GM19240 (cell line): Measurements from ENCODE around the gene VTI1B.
A peak's percentile ranks its signal among the peaks of the same experiment; 100 is the strongest.
"Not testable (repeated sequence)": the region's sequence is repeated elsewhere in the genome, so short reads cannot be mapped to it uniquely, and the experiment has no call there.

Experiments used
- DNase-seq: peaks from one replicate; pipeline ENCODE4 v3.0.0; 2011; ENCODE audit warnings: low spot score; ENCODE audit not compliant: insufficient read length

VTI1B gene

GRCh38 chr14:67674480-67675218, at the start of gene VTI1B:
TSS of gene VTI1B (minus strand) at chr14:67674632. CDS start at chr14:67674489, 143 bp downstream.
- DNase-seq = peak; percentile 69

- DNase-seq = no peak
Measured at GRCh38 chr14:67722293-67722692, 47.9 kb upstream of the VTI1B start.

- DNase-seq = no peak
Measured at GRCh38 chr14:67721875-67722274, 47.4 kb upstream of the VTI1B start.

- no peak for DNase-seq
Measured at GRCh38 chr14:67719866-67720265, 45.4 kb upstream of the VTI1B start.

GRCh38 chr14:67719385-67719784, 45.0 kb upstream of the VTI1B start:
- not testable (repeated sequence) for DNase-seq

- DNase-seq = no peak
Measured at GRCh38 chr14:67718265-67718664, 43.8 kb upstream of the VTI1B start.

- no peak for DNase-seq
Measured at GRCh38 chr14:67717048-67717447, 42.6 kb upstream of the VTI1B start.

- DNase-seq = no peak
Measured at GRCh38 chr14:67710209-67710608, 35.8 kb upstream of the VTI1B start.

- DNase-seq = not testable (repeated sequence)
Measured at GRCh38 chr14:67709796-67710195, 35.4 kb upstream of the VTI1B start.

- not testable (repeated sequence) for DNase-seq
Measured at GRCh38 chr14:67709346-67709745, 34.9 kb upstream of the VTI1B start.

- DNase-seq = no peak
Measured at GRCh38 chr14:67705211-67705610, 30.8 kb upstream of the VTI1B start.

- peak; percentile 39 for DNase-seq
Measured at GRCh38 chr14:67704484-67705089, 30.2 kb upstream of the VTI1B start.

GRCh38 chr14:67703997-67704396, 29.6 kb upstream of the VTI1B start:
- no peak for DNase-seq

- DNase-seq = not testable (repeated sequence)
Measured at GRCh38 chr14:67701492-67701891, 27.1 kb upstream of the VTI1B start, which contains the start of gene RDH12. TSS of gene RDH12 (plus strand) at chr14:67701886. CDS start at chr14:67722643, 20,757 bp downstream.

- no peak for DNase-seq
Measured at GRCh38 chr14:67698179-67698578, 23.7 kb upstream of the VTI1B start.

- no peak for DNase-seq
Measured at GRCh38 chr14:67697006-67697405, 22.6 kb upstream of the VTI1B start.

- peak; percentile 83 for DNase-seq
Measured at GRCh38 chr14:67695394-67695949, 21.0 kb upstream of the VTI1B start, which contains the start of gene RDH11. TSS of gene RDH11 (minus strand) at chr14:67695764. CDS start at chr14:67695703, 61 bp downstream.

- DNase-seq = peak; percentile 82
Measured at GRCh38 chr14:67694791-67695393, 20.5 kb upstream of the VTI1B start.

GRCh38 chr14:67690011-67690410, 15.6 kb upstream of the VTI1B start:
- DNase-seq = no peak

- DNase-seq = no peak
Measured at GRCh38 chr14:67683842-67684241, 9.4 kb upstream of the VTI1B start.

GRCh38 chr14:67680941-67681340, 6.5 kb upstream of the VTI1B start:
- no peak for DNase-seq

GRCh38 chr14:67680121-67680602, 5.7 kb upstream of the VTI1B start:
- DNase-seq = peak; percentile 30
